NOMO-1 (cell line): Measurements from ENCODE around the gene TANC1.
"Not testable (repeated sequence)": the region's sequence is repeated elsewhere in the genome, so short reads cannot be mapped to it uniquely, and the experiment has no call there.

ENCODE experiments used
- DNase-seq, 2 experiments: peaks; one replicate each; lab custom pipeline; 2025; ENCODE audit not compliant: unreplicated experiment in 2 of 2; lab: John Stamatoyannopoulos, UW

TANC1 gene

GRCh38 chr2:159022019-159022418 is 53.6 kb downstream of the TANC1 start:
- no peak for DNase-seq

- no peak for DNase-seq
These were observed 57.7 kb downstream of the TANC1 start for GRCh38 chr2:159026170-159026569.

GRCh38 chr2:159028776-159029175 is 60.3 kb downstream of the TANC1 start:
- DNase-seq = no peak

GRCh38 chr2:159029936-159030335 is 61.5 kb downstream of the TANC1 start:
- no peak for DNase-seq

- no peak for DNase-seq
These were observed 62.4 kb downstream of the TANC1 start for GRCh38 chr2:159030674-159031380.

GRCh38 chr2:159032146-159032545 is 63.7 kb downstream of the TANC1 start:
- no peak for DNase-seq

- DNase-seq = no peak
These were observed 64.1 kb downstream of the TANC1 start for GRCh38 chr2:159032580-159032979.

GRCh38 chr2:159034713-159035112 is 66.3 kb downstream of the TANC1 start:
- no peak for DNase-seq

GRCh38 chr2:159035790-159036411 is 67.5 kb downstream of the TANC1 start:
- no peak for DNase-seq

GRCh38 chr2:159036461-159036860 is 68.0 kb downstream of the TANC1 start:
- DNase-seq = not testable (repeated sequence)

- not testable (repeated sequence) for DNase-seq
These were observed 72.9 kb downstream of the TANC1 start for GRCh38 chr2:159041328-159041727.

- no peak for DNase-seq
These were observed 73.8 kb downstream of the TANC1 start for GRCh38 chr2:159042115-159042850.

- no peak for DNase-seq
These were observed 75.3 kb downstream of the TANC1 start for GRCh38 chr2:159043710-159044109.

GRCh38 chr2:159044804-159045286 is 76.4 kb downstream of the TANC1 start:
- DNase-seq = no peak

GRCh38 chr2:159045545-159046454 is 77.4 kb downstream of the TANC1 start:
- no peak for DNase-seq

GRCh38 chr2:159046966-159047365 is 78.5 kb downstream of the TANC1 start:
- no peak for DNase-seq

- DNase-seq = no peak
These were observed 82.0 kb downstream of the TANC1 start for GRCh38 chr2:159050426-159050825.

GRCh38 chr2:159051133-159051532 is 82.7 kb downstream of the TANC1 start:
- no peak for DNase-seq

GRCh38 chr2:159051661-159052060 is 83.2 kb downstream of the TANC1 start:
- no peak for DNase-seq

GRCh38 chr2:159052157-159052601 is 83.7 kb downstream of the TANC1 start:
- no peak for DNase-seq
